HG03521 (cell line): ENCODE data around the gene SGPP2.
A peak's percentile ranks its signal among the peaks of the same experiment; 100 is the strongest.

Experiments
- ATAC-seq: cut with Tn5 transposase; IDR thresholded peaks from one replicate; pipeline ENCODE4 v1.9.1; 2021; ENCODE audit warnings: mild to moderate bottlenecking, moderate library complexity; ENCODE audit not compliant: unreplicated experiment

Gene SGPP2

DNA sequence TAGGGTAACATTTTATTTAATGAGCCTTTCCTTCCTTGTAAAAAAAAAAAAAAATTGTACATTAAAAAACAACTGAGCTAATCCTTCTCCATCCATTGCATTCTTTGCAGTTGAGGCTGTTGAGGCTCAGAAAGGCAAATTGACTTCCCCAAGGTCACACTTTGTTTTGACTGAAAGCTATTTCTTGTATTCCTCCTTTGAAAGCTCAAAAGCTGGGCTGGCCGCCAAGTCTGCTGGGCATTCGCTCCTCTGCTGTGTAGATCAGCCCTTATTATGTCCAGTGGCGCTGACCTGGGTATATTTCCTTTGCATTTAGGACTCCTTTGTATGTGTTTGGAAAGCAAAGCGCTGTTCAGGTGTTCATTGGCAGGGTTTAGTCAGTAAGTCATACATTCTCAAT lies 44.0 kb downstream of the SGPP2 start:
- no peak for ATAC-seq

DNA sequence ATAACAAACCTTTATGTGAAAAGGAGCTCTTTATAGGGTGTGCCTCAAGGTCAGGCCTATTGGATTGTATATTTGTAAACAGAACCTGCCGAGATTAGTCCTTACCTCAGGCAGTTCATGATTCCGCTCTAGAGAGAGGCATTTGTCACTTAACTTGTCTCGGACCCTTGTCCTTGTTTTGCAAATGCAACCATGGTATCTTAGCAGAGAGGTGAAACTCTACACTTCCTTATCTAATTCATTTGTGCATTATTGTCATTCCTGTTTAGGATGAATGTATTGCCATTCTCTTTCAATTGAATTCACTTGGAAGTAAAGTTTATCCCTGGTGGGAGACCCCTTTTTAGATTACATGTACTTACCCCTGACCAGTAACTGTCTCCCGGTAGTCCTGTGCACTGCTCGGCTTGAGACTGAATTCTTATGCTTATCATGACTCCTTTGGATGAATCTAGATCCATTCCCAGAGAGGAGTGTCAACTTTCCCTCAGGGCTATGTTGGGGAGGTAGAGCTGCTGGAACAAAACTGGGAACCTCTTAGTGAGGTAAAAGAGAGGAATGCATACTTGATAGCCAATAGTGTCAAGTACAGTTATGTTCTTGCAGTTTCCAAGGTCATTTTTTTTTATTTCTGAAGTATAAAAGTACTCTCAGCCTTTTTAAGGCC lies 46.6 kb downstream of the SGPP2 start:
- no peak for ATAC-seq

DNA sequence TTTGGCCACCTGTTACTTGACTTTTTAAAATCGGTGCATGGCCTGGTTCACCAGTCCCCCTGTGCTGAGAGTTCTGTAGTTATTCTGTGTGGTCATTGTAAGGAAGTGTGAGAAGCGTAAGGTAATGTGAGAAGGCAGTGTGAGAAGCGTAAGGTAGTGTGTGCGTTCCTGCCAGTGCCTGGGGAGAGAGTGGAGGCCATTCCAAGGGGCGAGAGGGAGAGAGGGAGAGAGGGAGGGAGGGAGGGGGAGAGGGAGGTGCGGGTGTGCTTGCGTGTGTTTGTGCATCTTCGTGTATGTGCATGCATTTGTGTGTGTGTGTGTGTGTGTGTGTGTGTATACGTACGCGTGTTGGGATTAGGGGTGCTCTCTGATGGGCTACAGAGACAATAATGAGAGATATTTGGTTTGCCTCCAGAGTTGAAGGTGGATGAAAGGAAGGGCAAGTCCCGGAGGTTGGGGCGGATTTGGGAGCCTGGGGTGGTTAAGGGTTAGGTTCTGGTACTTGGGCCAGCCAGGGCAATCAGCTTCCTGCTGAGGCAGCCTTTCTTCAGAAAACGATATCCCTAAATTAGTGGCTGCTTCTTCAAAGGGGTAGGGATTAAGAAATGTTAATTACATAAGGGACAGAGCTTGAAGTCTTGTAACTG lies 53.7 kb downstream of the SGPP2 start:
- ATAC-seq: no peak

DNA sequence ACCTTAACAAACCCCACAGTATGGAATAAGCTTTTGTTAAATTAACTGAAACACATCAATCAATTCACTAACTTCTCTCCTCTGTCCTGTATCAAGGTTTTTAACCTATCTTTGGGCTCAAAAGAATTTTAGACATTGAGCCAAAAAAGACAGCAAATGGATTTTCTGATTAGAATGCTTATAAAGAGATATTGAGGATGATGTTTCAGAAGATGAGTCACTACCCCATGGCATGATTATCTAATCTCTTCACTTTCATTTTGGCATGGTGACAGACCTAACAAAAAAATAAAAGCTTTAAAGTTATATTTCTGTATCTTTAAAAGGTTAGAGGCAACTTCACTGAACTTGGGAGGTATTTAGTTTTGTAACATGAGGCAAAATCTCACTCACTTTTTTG lies 55.5 kb downstream of the SGPP2 start:
- ATAC-seq: no peak

DNA sequence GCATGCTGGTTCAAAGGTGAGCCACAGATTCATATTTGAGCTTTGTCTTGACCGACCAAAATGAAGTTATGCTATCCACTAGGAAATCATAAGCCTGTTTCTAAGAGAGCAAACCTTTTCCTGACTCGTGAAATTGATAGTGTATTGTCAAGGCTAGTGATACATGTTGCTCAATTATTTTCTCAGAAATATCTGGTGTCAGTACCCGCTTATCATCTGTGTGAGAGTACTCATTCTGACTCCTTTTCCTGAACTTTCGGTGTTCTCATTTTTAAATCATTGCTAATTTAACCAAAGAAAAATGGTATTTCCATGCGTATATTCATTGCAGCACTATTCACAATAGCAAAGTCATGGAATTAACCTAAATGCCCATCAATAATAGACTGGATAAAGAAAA lies 56.2 kb downstream of the SGPP2 start:
- no peak for ATAC-seq

DNA sequence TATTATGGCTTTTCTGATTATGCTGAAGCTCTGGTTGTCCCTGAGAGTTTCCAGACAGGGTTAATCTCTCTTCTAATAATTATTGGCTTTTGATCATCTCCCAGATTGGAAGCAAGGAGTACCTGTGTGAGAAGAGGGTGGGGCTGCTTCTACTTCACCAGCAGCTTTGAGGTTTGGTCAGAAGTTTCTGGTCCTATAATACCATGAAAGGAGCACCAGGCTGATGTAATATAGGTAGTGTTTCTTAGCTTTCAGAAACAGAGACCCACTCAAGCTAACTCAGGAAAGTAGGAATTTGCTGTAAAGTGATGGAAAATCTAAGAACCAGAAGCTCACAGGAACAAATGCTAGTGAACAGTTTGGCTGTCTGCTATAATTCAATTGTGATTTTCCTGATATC lies 57.6 kb downstream of the SGPP2 start:
- no peak for ATAC-seq

DNA sequence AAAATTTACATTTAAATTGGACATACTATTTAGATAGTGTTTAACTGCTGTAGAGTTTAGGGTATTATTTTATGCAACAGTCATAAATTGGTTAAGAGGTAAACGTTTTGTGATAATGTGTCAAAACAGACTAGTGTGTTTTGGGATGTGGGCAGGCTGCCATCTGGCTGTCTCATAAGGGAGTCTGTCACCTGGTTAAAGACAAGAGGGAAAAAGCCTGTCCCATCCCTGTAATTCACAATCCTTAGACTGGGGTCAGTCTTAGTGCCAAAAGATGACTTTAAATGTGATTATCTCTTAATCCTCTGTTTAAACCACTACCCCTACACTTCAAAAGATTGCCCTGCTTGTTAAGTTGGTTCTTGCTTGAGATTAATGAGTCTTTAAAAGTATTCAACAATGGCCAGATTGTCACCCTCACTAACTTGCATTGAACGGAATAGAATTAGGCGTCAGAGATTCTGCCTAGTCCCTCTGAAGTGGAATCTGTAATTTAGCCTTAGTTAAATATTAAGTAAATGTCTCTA lies 59.2 kb downstream of the SGPP2 start:
- ATAC-seq: no peak

DNA sequence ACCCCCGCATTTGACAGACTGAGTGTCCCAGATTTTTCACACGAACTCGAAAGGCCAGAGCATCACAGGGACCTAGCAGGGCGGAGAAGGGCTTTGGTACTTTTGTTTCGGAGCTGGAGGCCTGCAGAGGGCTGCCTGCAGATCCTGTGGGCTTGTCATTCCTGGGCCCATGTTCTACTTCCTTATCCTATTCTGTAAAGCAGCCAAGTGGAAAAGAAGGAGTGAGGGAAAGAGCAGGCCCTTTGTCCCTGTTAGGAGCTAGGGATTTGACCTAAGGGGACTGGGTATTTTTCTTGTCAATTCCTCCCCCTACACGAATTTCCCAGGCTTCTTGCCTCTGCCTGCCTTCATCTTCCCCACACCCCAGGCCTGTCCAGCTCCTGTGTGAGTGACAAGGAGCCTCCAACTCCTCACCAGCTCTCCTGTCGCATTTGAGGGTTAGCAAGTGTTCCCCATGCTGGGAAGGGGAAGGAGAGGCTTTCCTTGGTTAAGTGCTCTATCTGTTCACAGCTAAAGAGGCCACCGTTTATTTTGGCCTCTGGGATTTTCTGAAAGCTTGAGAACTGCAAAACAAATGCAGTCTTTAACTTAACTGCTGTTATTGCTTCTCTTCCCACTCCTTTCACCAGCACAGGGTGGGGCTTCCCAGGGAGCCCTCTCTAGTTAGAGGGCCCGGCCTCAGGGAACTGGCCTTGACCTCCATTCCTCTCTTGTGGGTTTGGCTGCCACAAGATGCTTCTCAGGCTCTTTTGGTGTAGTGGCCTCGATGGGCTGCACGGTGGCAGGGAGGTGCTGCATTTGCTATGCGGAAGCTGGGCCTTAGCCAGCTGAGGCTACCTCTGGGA lies 61.2 kb downstream of the SGPP2 start:
- ATAC-seq: no peak

DNA sequence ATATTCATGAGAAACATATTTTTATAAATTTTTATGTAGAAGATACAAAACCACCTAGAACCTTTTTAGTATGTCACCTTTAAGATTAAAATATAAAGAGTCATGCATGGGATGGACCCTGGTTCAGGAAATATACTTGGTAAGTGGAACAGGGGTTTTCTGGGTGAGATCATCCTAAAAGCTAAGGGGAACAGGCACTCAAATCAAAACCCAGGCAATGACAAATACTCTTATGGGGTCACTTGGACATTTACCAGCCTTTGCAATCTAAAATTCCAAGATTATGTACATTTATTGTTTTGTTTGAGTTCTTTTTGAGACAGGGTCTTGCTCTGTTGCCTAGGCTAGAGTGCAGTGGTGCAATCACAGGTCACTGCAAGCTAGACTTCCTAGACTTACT lies 65.8 kb downstream of the SGPP2 start:
- no peak for ATAC-seq

DNA sequence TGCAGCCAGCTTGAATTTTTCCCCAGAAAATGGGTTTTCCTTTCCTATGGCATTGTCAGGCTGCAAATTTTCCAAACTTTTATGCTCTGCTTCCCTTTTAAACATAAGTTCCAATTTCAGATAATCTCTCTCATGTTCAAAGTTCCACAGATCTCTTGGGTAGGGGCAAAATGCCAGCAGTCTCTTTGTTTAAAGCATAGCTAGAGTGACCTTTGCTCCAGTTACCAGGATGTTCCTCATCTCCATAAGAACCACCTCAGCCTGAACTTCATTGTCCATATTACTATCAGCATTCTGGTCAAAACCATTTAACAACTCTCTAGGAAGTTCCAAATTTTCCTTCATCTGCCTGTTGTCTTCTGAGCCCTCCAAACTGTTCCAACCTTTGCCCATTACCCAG lies 68.3 kb downstream of the SGPP2 start:
- ATAC-seq: no peak

DNA sequence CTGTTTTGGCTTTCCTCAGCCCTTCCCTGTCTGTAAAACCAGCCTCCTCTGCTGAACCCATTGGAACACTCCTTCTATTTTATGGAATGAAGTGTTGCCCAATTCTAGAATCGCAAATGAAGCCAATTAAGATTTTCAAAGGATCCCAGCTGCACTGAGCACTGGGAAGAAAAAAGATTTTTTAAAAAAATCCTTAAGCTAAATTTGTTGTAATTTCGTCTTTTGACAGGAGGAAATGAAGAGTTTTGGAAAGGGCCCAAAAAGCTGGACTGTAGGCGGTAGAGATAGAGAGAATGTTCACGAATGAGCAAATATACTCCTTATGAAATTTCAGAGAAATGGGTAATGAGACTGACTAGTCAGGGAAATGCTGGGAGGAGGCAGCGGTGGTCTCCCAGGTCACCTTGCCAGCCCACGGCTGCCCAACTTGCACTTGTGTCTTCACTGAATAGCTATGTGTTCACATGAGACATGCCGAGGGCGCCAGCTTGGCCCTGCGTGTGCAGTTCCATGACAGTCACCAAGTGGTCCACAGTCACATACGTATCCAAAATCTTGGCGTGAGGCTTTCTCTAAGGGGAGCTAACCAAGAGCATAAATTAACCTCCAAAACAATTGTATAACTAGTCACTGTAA lies 69.9 kb downstream of the SGPP2 start:
- ATAC-seq: no peak

DNA sequence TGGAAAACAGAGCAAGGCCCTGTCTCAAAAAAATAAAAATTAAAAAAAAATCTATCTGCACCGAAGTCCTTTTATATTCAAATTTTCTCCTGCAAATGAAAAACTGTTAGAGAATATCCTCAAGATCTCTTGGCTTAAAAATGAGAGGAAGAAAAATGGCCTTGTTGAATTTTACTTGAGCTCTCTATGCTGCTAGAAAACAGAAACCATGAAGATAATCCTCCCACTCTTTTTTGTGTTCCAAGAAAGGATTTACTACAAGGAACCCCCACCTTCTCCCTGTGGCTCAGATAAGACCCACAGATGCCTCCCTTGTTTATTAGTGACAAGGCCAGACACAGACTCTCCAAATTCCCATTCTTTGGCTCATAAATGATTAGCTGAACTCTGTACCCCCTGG lies 71.0 kb downstream of the SGPP2 start:
- ATAC-seq: no peak

DNA sequence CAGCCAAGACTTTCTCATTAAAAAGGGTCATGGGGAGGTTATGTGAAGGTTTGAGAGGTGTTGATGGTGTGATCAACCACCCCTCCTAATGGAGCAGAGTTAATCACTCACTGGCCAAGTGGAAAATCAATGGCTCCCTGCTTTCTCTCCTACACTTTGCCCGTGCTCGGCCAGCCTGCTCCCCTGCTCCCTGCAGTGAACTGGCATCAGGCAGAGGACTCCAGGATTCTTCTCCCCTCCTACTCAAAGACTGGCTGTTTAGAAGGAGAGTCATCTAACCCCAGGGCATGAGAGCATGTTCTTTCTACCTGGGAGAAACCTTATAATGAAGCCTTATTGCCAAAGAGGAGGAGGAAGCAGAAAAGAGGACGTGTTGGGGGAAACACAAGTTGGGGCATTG lies 74.9 kb downstream of the SGPP2 start:
- no peak for ATAC-seq

DNA sequence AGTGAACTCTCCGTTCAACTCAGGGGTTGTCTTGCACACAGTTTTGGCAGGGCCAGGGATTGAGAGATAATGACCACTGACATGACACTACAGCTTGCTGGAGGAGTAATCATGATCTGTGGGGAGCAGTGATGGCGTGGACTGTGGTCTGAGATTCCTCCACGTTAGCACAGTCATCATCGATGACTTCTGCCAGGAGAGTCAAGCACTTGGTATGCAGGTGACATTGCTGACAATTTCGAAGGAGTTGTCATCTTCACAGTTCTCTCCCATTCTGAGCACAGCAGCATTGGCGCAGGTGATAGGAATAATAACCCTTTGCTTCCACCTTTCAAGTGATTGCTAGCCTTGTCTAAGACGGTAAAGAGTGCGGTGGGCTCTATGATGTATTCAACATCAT lies 79.8 kb downstream of the SGPP2 start:
- no peak for ATAC-seq

DNA sequence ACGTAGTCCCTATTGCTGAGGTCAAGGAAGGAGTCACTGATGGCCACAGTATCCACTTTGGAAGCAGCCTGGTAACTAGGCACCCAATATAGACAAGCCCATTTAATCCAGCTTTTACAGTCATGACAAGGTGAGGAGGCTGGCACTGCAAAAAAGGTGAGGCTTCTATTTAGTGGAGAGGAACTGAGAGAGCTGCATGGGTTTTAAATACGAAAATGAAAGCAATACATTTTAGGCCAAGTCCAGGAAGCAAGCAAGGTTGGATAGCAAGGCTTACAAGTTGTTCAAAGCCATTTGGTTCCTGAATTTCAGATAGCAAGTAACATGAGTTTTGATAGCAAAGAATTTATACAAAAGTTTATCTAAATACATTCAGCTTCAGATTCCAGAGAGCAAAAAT lies 80.4 kb downstream of the SGPP2 start:
- peak; percentile 98 for ATAC-seq

DNA sequence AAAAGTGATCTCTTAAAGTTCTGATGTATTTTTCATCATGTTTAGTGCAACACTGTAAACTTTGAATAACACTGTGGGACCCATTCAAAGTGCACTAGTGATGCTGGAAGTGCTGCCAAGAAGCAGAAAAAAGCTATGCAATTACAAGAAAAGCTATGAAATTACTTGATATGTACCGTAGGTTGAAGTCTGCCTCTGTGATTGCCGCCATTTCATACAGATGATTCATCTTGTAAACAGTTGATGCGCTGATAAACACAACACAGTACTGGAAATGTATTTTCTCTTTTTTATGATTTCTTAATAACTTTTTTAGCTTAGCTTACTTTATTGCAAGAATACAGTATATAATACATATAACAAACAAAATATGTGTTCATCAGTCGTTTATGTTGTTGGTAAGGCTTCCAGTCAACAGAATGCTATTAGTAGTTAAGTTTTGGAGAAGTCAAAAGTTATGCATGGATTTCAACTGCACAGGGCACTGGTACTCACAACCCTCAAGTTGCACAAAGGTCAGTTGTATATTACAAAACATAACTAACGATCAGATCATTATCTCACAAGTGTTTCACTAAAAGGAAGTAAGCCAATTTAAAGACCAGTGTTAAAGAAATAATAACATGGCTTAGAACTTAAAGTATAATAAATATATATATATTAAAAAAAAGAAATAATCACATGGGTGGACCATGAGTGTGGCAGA lies 82.0 kb downstream of the SGPP2 start:
- ATAC-seq: no peak

DNA sequence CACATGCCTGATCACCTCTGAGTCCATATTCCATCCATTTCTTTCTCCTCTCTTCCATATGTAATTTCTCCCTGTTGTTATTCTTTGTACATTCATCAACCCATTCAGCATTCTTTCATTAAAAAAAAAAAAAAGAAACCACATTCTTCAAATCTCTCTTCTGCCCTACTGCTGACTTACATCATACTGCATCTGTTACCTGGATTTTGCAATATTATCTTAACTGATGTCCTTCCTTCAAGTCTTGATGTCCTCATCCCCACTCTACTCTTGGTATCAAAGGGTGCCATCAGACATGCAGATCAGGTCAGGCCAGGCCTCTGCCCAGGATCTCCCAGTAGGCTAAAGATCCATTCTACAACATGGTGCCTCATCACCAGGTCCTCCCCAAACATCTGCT lies 90.6 kb downstream of the SGPP2 start:
- no peak for ATAC-seq

DNA sequence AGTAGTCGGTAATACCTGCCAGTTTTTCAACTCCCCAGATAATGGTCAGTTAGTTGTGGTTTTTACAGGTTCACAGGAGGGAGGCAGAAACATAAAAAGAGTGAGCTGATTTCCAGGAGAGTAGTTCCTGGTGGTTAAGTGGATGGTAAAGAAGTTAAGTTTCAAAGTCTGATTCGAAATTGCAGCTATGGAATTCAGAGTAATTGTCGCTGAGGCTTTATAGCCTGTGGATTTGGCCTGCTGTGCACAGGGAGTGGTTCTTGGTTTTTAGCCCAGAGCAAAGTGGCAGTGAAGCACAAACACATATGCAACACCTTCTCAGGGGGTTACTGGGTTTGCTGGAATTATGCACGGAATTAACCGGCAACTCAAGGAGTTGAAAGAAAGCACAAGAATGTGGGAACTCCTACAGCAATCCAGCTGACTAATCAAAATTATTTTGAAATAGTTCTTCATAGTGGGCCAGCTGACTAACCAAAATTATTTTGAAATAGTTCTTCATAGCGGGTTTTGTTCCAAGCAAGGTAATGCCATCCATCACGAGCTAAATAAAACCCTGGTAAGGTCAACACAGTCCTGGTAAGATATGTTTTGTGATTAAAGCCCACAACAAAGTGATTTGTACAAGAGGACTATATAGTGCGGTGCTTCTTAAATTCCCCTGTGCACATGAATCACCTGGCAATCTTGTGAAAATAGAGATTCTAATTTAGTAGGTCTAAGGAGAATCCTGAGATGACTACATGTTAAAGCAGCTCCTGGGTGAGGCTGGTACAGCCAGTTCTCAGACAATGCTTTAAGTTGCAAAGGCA lies 94.4 kb downstream of the SGPP2 start:
- no peak for ATAC-seq

DNA sequence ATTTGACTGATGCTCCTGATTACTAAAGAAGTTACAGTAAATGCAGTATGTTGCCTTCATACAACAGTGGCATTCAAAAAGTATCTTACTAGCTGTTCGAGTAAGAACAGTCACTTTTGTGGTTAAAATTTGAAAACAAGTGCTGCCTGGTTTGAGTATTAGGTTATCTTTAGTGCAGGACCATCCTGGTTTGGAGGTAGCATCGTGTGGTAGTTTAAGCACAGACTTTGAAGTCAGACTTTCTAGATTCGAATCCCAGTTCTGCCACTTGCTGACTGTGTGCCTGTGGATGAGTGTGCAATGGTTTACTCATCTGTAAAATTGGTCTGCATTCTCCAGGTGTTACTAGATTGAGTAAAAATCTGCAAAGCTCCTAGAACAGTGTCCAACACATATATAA lies 96.8 kb downstream of the SGPP2 start:
- peak; percentile 68 for ATAC-seq

DNA sequence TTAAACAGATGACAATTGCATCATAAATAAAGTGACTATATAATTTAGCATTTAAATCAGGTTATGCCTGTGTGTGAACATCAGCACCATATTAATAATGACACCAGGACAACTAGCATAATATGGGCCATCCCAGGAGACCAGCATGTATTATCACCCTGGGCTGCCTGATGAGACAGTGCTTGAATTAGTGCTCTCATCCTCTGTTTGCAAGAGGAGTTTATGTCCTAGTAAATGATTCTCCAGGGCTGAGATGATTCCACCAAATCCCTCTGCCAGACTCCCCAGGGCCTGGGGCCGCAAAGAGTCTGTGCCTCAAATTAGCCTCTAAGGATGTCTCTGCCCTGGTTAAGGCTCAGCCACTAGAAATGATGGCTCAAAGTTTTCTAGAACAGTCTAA lies 97.7 kb downstream of the SGPP2 start:
- no peak for ATAC-seq
